T-cell (primary cell): ENCODE measurements around the gene CACNA1A. TPM values are rescaled to one million over a fixed set of nuclear protein-coding genes. Genes with fewer than 3 reads are reported as not detected.
"Not testable (repeated sequence)": the region's sequence is repeated elsewhere in the genome, so short reads cannot be mapped to it uniquely, and the experiment has no call there.

ENCODE experiments used
- ATAC-seq, 4 experiments: fragments of 200-7000 bp in 3 of 4; fragments of 150-1000 bp in 1 of 4; cut with Tn5 transposase; replicated peaks in 1 of 4; 1 replicate in 3 of 4; 2 replicates in 1 of 4; pipeline ENCODE4 v1.10.0; 2021; ENCODE audit warnings: moderate library complexity in 3 of 4, mild to moderate bottlenecking in 2 of 4, moderate number of reproducible peaks in 1 of 4
- CTCF ChIA-PET, 2 donors: fragments of 300-600 bp; sonication (Branson Sonifier 250); formaldehyde crosslinking; loops; one replicate each; lab custom pipeline; 2022; ENCODE audit warnings: antibody characterized with exemption in 2 of 2; lab: Charles Lee
- POLR2A ChIA-PET, 2 donors: fragments of 300-600 bp; sonication (Branson Sonifier 250); formaldehyde crosslinking; loops; one replicate each; lab custom pipeline; 2022; ENCODE audit warnings: antibody characterized with exemption in 2 of 2; lab: Charles Lee
- DNase-seq, 35 experiments: peaks; one replicate each; pipeline versions ENCODE4 v3.0.0 to v3.0.0-alpha.2; 2013 to 2023
- H3K27ac ChIP-seq: one replicate; pipeline ENCODE4 v1.5.1; 2013; ENCODE audit warnings: low read length
- H3K27me3 ChIP-seq, 2 experiments: replicated peaks in 1 of 2; 1 replicate in 1 of 2; 2 replicates in 1 of 2; pipeline versions ENCODE4 v1.6.1 to v1.7.0; 2013; ENCODE audit warnings: low read length in 1 of 2, mixed read lengths in 1 of 2; ENCODE audit not compliant: control insufficient read depth in 2 of 2, insufficient read depth in 2 of 2; ENCODE audit errors: extremely low read depth in 1 of 2
- H3K36me3 ChIP-seq, 2 donors: 1 replicate in 1 of 2; 2 replicates in 1 of 2; pipeline versions ENCODE4 v1.6.1 to v1.7.0; 2013; ENCODE audit warnings: low read length in 1 of 2; ENCODE audit not compliant: control insufficient read depth in 2 of 2, insufficient read depth in 1 of 2; ENCODE audit errors: extremely low read depth in 1 of 2
- H3K4me1 ChIP-seq, 2 experiments: 1 replicate in 1 of 2; 2 replicates in 1 of 2; pipeline versions ENCODE4 v1.6.1 to v1.7.0; 2013; ENCODE audit warnings: low read length in 2 of 2, mixed read lengths in 1 of 2; ENCODE audit not compliant: insufficient read depth in 2 of 2, control insufficient read depth in 1 of 2; ENCODE audit errors: extremely low read depth in 1 of 2
- H3K4me3 ChIP-seq, 2 donors: 1 replicate in 1 of 2; 2 replicates in 1 of 2; pipeline versions ENCODE4 v1.5.1 to v1.7.0; 2013; ENCODE audit warnings: mild to moderate bottlenecking in 2 of 2, low read length in 1 of 2, moderate library complexity in 1 of 2; ENCODE audit not compliant: control insufficient read depth in 1 of 2; ENCODE audit errors: extremely low read depth in 1 of 2
- H3K9me3 ChIP-seq: 2 replicates; pipeline ENCODE4 v1.7.0; 2013
- H3K27ac Mint-ChIP-seq, 2 donors: one replicate each; pipeline ENCODE4 v1.8.0; 2020 to 2021; ENCODE audit warnings: mild to moderate bottlenecking in 2 of 2, mixed read lengths in 2 of 2
- H3K27me3 Mint-ChIP-seq, 2 donors: one replicate each; pipeline ENCODE4 v1.8.0; 2021 to 2022; ENCODE audit warnings: mixed read lengths in 2 of 2
- H3K36me3 Mint-ChIP-seq: one replicate; pipeline ENCODE4 v1.8.0; 2021; ENCODE audit warnings: mixed read lengths
- H3K4me1 Mint-ChIP-seq, 3 donors: one replicate each; pipeline ENCODE4 v1.8.0; 2020 to 2022; ENCODE audit warnings: mixed read lengths in 3 of 3, mild to moderate bottlenecking in 1 of 3
- H3K4me3 Mint-ChIP-seq, 3 donors: one replicate each; pipeline ENCODE4 v1.8.0; 2020 to 2022; ENCODE audit warnings: mild to moderate bottlenecking in 3 of 3, mixed read lengths in 3 of 3, moderate library complexity in 3 of 3
- H3K9me3 Mint-ChIP-seq, 3 donors: one replicate each; pipeline ENCODE4 v1.8.0; 2020 to 2022; ENCODE audit warnings: mixed read lengths in 3 of 3
- WGBS: methylation state at CpG from one replicate; pipeline ENCODE4 v1.1.5; 2013; ENCODE audit warnings: missing lambda C conversion rate; ENCODE audit not compliant: insufficient coverage; 5-methylcytosine and 5-hydroxymethylcytosine counted together
- total RNA-seq, 35 experiments: library from RNA in 6 of 35; stranded (reverse) in 6 of 35; fragments of 120-200 nt in 1 of 35; gene quantifications; one replicate each; pipeline versions ENCODE4 v1.2.1 to v1.2.4 and lab custom pipeline; 2013 to 2026

Gene CACNA1A
- total RNA-seq, 5 donors from 2014 or later (not counting 1 experiment from before 2014, with no cell fraction given): 0.33 to 0.89 (median 0.51) TPM

GRCh38 chr19:13207237-13207845 lies 298.9 kb downstream of the CACNA1A start:
- Mint-ChIP-seq H3K27ac (no peak overlapping the region), H3K27me3 (no peaks in the 10 kb centered on the region), H3K9me3 (no peaks in the 10 kb centered on the region), H3K4me3 (peak overlapping the region in 1 of 3 donors; percentile 89), H3K36me3 (no peaks in the 10 kb centered on the region), H3K4me1 (peaks cover 6 to 16% (median 7%) of the 10 kb centered on the region in 3 donors)
- H3K4me1 ChIP-seq: peaks cover 2 to 15% of the 10 kb centered on the region in 2 experiments
- H3K36me3 ChIP-seq: no peaks in the 10 kb centered on the region
- H3K27ac ChIP-seq: no peak overlapping the region
- peaks cover 0 to 3% of the 10 kb centered on the region in 2 experiments for H3K27me3 ChIP-seq
- WGBS: 93% methylated on average over 71 of the region's 79 CpGs
- CTCF ChIA-PET: no interaction called here
- ATAC-seq (peak in 1 of 4 experiments; percentile 10), DNase-seq (no peak)
- no peaks in the 10 kb centered on the region for H3K9me3 ChIP-seq
- POLR2A ChIA-PET: no interaction called here
- no peak overlapping the region for H3K4me3 ChIP-seq

- H3K4me3 Mint-ChIP-seq: peak overlapping the region in 1 of 3 donors; percentile 58
- H3K27ac ChIP-seq: no peak overlapping the region
Measured at GRCh38 chr19:13206587-13206986, 299.7 kb downstream of the CACNA1A start.

GRCh38 chr19:13202112-13202511 lies 304.2 kb downstream of the CACNA1A start:
- H3K27ac Mint-ChIP-seq, CTCF ChIA-PET, POLR2A ChIA-PET: not testable (repeated sequence)

More at GRCh38 chr19:13206587-13206986, 299.7 kb downstream of the CACNA1A start:
- no peaks in the 10 kb centered on the region for H3K9me3 Mint-ChIP-seq
- Histone ChIP-seq H3K4me1 (peaks cover 2 to 14% of the 10 kb centered on the region in 2 experiments), H3K27me3 (peaks cover 0 to 4% of the 10 kb centered on the region in 2 experiments), H3K9me3 (no peaks in the 10 kb centered on the region), H3K4me3 (no peak overlapping the region), H3K36me3 (no peaks in the 10 kb centered on the region)
- H3K36me3 Mint-ChIP-seq: no peaks in the 10 kb centered on the region
- H3K27ac Mint-ChIP-seq: peak overlapping the region; percentile 64 to 68
- ChIA-PET CTCF (interaction anchor here (0.6 kb wide), 3 partner anchors 19 to 80 kb away, joined by 3 to 5 read pairs (median 3); no protein-coding TSS in a partner anchor), POLR2A (interaction anchor here in 1 of 2 donors (0.6 kb wide), 1 partner anchor 440 kb away, joined by 3 read pairs; no protein-coding TSS in a partner anchor)
- no CpG with 5 or more reads among the region's 5 CpGs for WGBS
- no peaks in the 10 kb centered on the region for H3K27me3 Mint-ChIP-seq
- DNase-seq: no peak
- H3K4me1 Mint-ChIP-seq: peaks cover 6 to 16% (median 7%) of the 10 kb centered on the region in 3 donors
- no peak for ATAC-seq

GRCh38 chr19:13198634-13199033 lies 307.6 kb downstream of the CACNA1A start:
- no peak overlapping the region for H3K27ac Mint-ChIP-seq
- Histone ChIP-seq H3K9me3 (no peaks in the 10 kb centered on the region), H3K36me3 (no peaks in the 10 kb centered on the region), H3K27me3 (peaks cover 0 to 3% of the 10 kb centered on the region in 2 experiments), H3K4me3 (no peak overlapping the region), H3K4me1 (peaks cover 2 to 24% of the 10 kb centered on the region in 2 experiments), H3K27ac (no peak overlapping the region)
- H3K9me3 Mint-ChIP-seq: no peaks in the 10 kb centered on the region
- CTCF ChIA-PET: interaction anchor here in 1 of 2 donors (0.6 kb wide), 1 partner anchor 53 kb away, joined by 4 read pairs; no protein-coding TSS in a partner anchor
- POLR2A ChIA-PET: no interaction called here
- no peak for ATAC-seq
- H3K4me3 Mint-ChIP-seq: no peak overlapping the region
- H3K36me3 Mint-ChIP-seq: no peaks in the 10 kb centered on the region
- peaks cover 16 to 22% (median 19%) of the 10 kb centered on the region in 3 donors for H3K4me1 Mint-ChIP-seq
- 87% methylated on average over 18 of the region's 18 CpGs for WGBS
- no peak for DNase-seq
- H3K27me3 Mint-ChIP-seq: no peaks in the 10 kb centered on the region

More at GRCh38 chr19:13202112-13202511, 304.2 kb downstream of the CACNA1A start:
- no CpG with 5 or more reads among the region's 7 CpGs for WGBS
- not testable (repeated sequence) for H3K27ac ChIP-seq, H3K9me3 ChIP-seq, H3K36me3 ChIP-seq, H3K36me3 Mint-ChIP-seq, H3K27me3 Mint-ChIP-seq, DNase-seq, H3K4me3 ChIP-seq, H3K4me1 Mint-ChIP-seq, H3K4me3 Mint-ChIP-seq, ATAC-seq, H3K27me3 ChIP-seq, H3K9me3 Mint-ChIP-seq, H3K4me1 ChIP-seq

GRCh38 chr19:13195678-13196077 lies 310.6 kb downstream of the CACNA1A start:
- no peaks in the 10 kb centered on the region for H3K9me3 Mint-ChIP-seq
- no peak overlapping the region for H3K4me3 ChIP-seq
- DNase-seq: peak in 32 of 35 experiments; percentile 8 to 75 (median 41)
- H3K27ac Mint-ChIP-seq: peak overlapping the region; percentile 44 to 71
- ChIA-PET CTCF (interaction anchor here (0.6 to 2.3 kb wide), 5 partner anchors 11 to 67 kb away, joined by 3 to 12 read pairs (median 4); no protein-coding TSS in a partner anchor), POLR2A (no interaction called here)
- H3K27me3 Mint-ChIP-seq: no peaks in the 10 kb centered on the region
- peaks cover 3 to 45% of the 10 kb centered on the region in 2 experiments for H3K4me1 ChIP-seq
- 76% methylated on average over 8 of the region's 11 CpGs for WGBS
- peak overlapping the region in 1 of 3 donors; percentile 22 for H3K4me3 Mint-ChIP-seq
- no peaks in the 10 kb centered on the region for H3K36me3 Mint-ChIP-seq
- ATAC-seq: peak; percentile 50 to 71 (median 60)
- H3K4me1 Mint-ChIP-seq: peaks cover 18 to 35% (median 20%) of the 10 kb centered on the region in 3 donors
- H3K27me3 ChIP-seq: no peaks in the 10 kb centered on the region
- no peaks in the 10 kb centered on the region for H3K36me3 ChIP-seq
- no peaks in the 10 kb centered on the region for H3K9me3 ChIP-seq
- no peak overlapping the region for H3K27ac ChIP-seq

- ATAC-seq: no peak
- DNase-seq: no peak
- ChIA-PET POLR2A (interaction anchor here in 1 of 2 donors (0.7 kb wide), 1 partner anchor 26 kb away, joined by 5 read pairs; no protein-coding TSS in a partner anchor), CTCF (no interaction called here)
- peak overlapping the region in 1 of 2 donors; percentile 15 for H3K27ac Mint-ChIP-seq
- no peak overlapping the region for H3K4me3 ChIP-seq
- no peaks in the 10 kb centered on the region for H3K27me3 Mint-ChIP-seq
- H3K9me3 ChIP-seq: no peaks in the 10 kb centered on the region
- H3K4me1 Mint-ChIP-seq: peaks cover 35 to 52% (median 40%) of the 10 kb centered on the region in 3 donors
- H3K4me3 Mint-ChIP-seq: no peak overlapping the region
- WGBS: 74% methylated on average over 17 of the region's 19 CpGs
- H3K9me3 Mint-ChIP-seq: no peaks in the 10 kb centered on the region
- H3K4me1 ChIP-seq: peaks cover 7 to 63% of the 10 kb centered on the region in 2 experiments
- H3K36me3 ChIP-seq: no peaks in the 10 kb centered on the region
- H3K27ac ChIP-seq: no peak overlapping the region
- no peaks in the 10 kb centered on the region for H3K36me3 Mint-ChIP-seq
- H3K27me3 ChIP-seq: no peaks in the 10 kb centered on the region
Measured at GRCh38 chr19:13190781-13191540, 315.3 kb downstream of the CACNA1A start.
